ENCODE results near the gene FANCD2.
"Not testable (repeated sequence)": the region's sequence is repeated elsewhere in the genome, so short reads cannot be mapped to it uniquely, and the experiment has no call there.

The FANCD2 gene

DNA sequence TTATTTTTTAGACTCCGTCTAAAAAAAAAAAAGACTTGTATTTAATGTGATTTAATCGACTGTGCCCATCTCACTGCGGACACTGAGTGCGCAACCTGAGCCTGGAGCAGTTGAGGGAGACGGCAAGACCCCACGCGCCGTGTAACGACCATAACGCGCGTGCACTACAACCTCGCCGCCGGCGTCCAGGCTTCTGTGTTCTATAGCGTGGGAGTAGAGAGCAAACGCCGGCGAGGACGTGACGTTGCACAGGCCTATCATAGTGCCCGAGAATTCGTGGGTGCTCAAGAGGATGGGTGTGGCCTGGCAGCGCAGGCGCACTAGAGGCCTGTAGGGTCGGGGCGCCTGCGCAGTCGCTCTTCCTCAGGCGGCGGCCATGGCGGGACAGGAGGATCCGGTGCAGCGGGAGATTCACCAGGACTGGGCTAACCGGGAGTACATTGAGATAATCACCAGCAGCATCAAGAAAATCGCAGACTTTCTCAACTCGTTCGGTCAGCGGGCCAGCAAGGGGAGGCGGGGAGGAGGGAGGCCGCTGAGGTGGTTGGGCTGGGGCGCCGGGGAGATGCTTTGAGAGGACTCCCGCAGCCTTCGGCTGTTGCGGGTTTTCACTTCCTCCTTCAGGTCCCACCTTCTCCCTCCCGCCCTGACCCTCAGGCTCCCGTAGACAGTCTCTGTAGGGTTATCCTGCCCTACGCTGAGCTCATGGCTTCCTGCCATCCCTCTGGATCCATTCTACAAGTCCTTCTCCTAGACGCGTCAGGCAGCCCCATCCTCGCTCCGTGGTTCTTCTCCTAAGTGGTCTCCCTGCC is 89.3 kb downstream of the FANCD2 start, which contains the start of gene BRK1:
TSS of gene BRK1 (plus strand) at position 350 of the 812 bp plus-strand sequence. CDS start at position 377, 27 bp downstream.
- DNase-seq = peak; percentile 93

DNA sequence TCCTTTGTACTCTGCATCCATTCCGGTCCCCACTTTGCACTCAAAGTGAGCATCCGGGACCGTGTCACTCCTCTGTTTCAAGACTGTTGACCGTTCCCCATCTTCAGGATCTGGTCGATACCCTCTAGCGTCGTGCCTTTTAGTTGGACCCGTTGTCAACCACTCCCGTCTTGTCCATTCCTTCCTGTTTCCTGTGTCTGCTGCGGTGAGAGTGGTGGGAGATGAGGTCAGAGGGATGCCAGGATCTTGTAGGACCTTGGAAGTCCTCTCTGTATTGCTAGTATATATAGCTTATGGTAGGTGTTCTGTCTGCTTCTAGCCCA is 89.9 kb downstream of the FANCD2 start:
- DNase-seq = no peak

DNA sequence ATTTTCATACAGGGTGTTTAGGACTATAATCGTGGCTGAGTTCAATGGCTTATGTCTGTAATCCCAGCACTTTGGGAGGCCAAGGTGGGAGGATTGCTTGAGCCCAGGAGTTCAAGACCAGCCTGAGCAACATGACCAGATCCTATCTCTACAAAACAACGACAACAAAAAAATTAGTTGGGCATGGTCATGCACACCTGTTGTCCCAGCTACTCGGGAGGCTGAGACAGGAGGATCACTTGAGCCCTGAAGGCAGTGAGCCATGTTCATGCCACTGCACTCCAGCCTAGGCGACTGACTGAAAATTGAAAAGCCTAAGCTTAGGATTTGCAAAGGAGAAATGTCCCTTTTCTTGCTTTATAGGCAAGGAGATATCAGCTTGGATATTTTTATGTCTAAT is 90.7 kb downstream of the FANCD2 start:
- no peak for DNase-seq

DNA sequence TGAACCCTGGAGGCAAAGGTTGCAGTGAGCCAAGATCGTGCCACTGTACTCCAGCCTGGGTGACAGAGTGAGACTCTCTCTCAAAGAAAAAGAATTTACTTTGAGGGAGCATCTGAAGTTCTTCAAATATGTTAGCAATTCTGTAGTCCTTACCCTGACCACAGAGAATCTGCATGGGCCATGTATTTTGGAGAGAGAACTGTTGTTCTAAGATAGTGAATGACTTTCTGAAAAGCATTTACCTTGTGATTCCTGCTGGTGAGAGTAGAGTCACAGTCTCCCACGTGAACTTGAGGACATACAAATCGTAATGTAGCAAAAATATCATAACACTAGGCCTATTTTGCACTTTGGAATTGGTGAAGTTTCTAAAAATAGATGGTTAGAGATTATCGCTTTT is 93.1 kb downstream of the FANCD2 start:
- DNase-seq = no peak

DNA sequence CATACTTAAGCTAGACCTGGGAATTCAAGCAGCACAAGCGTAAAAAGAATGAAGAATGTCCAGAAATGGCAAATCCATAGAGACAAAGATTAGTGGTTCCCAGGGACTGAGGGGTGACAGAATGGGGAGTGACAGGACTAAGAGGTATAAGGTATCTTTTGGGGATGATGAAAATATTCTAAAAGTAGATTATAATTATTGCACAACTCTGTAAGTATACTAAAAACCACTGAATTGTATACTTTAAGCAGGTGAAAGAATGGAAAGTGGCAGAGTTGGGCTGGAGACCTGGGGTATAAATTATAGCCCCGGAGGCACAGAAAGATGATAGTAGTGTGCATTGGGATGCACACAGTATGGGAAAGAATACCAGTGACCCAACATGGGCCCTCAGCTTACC is 94.8 kb downstream of the FANCD2 start:
- DNase-seq = no peak

DNA sequence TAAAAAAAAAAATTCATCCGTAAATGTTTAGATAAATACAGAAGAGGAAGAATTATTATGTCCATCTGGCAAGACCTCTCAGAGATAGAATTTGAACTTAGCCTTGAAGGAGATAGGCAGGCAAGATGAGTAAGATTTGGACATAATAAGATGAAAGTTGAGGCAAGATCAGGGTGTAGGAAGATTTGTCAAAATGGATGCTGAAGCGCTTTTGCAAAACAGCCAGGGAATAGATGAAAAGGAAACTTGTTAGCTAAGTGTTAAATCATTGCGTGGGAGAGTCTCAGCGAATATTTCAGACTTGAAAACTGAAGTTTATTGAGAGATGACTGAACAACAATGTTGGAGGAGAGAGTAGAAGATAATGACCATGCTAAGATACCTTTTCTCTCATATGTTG is 96.5 kb downstream of the FANCD2 start:
- no peak for DNase-seq

DNA sequence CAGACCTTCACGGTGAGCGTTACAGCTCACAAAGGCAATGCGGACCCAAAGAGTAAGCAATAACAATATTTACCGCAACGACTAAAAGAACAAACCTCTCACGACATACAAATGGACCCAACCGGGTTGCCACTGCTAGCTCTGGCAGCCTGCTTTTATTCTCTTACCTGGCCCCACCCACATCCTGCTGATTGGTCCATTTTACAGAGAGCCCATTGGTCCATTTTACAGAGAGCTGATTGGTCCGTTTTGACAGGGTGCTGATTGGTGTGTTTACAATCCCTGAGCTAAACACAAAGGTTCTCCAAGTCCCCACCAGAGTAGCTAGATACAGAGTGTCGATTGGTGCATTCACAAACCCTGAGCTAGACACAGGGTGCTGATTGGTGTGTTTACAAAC is 109.6 kb downstream of the FANCD2 start:
- DNase-seq = not testable (repeated sequence)

DNA sequence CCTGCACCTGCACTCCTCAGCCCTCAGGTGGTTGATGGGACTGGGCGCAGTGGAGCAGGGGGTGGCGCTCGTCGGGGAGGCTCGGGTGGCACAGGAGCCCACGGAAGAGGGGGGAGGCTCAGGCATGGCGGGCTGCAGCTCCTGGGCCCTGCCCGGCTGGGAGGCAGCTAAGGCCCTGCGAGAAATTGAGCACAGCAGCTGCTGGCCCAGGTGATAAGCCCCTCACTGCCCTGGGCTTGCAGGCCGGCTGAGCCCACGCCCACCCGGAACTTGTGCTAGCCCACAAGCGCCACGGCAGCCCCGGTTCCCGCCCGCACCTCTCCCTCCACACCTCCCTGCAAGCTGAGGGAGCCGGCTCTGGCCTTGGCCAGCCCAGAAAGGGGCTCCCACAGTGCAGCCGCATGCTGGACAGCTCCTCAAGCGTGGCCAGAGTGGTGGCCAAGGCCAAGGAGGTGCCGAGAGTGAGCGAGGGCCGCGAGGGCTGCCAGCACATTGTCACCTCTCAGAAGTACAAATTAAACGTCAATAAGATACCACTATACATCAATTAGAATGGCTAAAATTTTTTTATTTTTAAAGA is 110.3 kb downstream of the FANCD2 start:
- DNase-seq = no peak

DNA sequence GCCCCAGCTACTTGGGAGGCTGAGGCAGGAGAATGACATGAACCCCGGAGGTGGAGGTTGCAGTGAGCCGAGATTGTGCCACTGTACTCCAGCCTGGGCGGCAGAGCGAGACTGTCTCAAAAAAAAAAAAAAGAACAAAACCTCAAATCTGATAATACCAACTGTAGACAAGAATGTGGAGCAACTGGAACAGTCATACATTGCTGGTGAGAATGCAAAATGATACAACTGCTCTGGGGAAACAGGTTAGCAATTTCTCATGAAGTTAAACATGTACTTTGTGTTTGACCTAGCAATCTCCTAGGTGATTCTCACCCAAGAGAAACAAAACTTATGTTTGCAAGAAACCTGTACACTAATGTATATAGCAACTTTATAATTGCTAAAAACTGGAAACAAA is 110.9 kb downstream of the FANCD2 start:
- no peak for DNase-seq

DNA sequence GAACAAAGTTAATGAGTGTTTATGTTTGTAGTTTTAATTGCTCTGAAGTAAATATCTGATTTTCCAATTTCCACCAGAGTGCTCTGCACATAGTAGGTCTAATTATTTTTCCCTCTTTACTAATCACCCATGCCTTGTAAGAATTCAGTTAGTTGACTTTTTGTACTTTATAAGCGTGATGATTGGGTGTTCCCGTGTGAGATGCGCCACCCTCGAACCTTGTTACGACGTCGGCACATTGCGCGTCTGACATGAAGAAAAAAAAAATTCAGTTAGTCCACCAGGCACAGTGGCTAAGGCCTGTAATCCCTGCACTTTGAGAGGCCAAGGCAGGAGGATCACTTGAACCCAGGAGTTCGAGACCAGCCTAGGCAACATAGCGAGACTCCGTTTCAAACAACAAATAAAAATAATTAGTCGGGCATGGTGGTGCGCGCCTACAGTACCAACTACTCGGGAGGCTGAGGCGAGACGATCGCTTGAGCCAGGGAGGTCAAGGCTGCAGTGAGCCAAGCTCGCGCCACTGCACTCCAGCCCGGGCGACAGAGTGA is 114.8 kb downstream of the FANCD2 start:
- no peak for DNase-seq

DNA sequence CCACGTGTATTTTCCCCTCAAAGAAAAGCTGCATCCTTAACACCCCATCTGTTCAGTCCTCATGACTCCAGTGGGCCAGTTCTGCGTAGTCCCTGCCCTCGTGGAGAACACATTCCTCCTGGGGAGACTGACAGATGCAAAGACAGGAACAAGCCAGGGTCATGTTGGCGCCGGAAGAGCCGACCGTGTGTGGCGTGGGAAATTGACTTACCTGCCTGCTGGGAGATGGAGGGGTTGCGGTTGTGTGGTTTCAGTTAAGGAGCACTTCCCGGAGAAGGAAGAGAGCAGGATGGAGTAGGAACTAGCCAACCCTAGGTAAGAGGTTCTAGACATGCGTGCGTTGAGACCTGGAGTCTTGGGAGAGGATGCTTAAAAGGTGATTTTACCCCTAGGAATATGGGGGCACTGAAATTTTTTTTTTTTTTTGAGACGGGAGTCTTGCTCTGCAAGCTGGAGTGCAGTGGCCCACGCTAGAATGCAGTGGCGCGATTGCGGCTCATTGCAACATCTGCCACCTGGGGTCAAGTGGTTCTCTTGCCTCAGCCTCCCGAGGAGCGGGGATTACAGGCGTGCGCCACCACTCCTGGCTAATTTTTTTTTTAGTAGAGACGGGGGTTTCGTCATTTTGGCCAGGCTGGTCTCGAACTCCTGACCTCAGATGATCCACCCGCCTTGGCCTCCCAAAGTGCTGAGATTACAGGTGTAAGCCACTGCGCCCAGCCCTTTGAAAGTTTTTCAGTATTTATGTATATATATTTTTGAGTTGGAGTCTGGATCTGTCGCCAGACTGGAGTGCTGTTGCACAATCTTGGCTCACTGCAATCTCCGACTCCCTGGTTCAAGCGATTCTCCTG is 116.7 kb downstream of the FANCD2 start:
- DNase-seq = no peak

DNA sequence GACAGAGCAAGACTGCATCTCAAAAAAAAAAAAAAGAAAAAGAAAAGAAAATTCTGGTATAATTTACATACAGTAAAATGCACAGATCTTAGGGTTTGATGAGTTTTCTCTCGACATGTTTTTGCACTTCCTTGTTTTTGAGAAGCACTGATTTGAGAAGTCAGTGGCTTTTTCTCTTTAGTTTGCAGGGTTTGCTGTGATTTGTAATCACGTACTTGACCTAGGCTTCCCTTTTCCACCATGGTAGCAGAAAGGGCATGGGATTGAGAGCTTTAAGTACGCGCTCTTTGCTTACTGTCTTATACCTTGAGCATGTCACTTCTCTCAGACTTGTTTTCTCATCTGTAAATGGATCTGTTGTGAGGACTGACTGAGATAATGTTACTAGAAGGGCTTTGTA is 119.4 kb downstream of the FANCD2 start:
- DNase-seq = no peak

DNA sequence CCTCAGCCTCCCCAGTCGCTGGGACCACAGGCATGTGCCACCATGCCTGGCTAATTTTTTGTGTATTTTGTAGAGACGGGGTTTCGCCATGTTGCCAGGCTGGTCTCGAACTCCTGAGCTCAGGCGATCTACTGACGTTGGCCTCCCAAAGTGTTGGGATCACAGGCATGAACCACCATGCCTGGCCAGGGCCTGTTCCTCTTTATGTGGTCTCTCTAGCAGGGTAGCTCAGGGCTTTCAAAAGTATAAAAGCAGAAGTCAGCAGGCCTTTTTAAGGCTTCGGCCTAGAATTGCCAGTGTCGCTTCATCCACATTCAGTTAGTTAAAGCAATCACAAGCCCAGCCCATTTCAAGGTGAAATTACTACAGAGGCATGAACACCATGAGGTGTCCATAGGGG is 123.0 kb downstream of the FANCD2 start:
- no peak for DNase-seq

DNA sequence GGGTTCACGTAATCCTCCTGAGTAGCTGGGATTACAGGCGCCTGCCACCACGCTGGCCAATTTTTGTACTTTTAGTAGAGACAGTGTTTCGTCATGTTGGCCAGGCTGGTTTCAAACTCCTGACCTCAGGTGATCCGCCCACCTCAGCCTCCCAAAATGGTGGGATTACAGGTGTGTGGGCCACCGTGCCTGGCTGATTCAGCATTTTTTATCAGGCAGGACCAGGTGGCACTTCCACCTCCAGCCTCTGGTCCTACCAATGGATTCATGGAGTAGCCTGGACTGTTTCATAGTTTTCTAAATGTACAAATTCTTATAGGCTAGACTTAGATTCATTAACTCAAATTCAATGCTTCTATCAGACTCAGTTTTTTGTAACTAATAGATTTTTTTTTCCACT is 124.8 kb downstream of the FANCD2 start:
- no peak for DNase-seq
